ENCODE data around the gene KCNK15. TPM values are rescaled to one million over a fixed set of nuclear protein-coding genes. Genes with fewer than 3 reads are reported as not detected.

Gene KCNK15
- total RNA-seq, 2 donors from 2014 or later = 1.8 to 3.3 TPM

GRCh38 chr20:44770484-44771171 is 25.0 kb downstream of the KCNK15 start:
- no peak for ATAC-seq

GRCh38 chr20:44771172-44771535 is 25.5 kb downstream of the KCNK15 start:
- Histone ChIP-seq H3K27ac (no peak overlapping the region), H3K9me3 (no peaks in the 10 kb centered on the region), H3K4me3 (no peak overlapping the region), H3K36me3 (replicated peaks in 1 of 2; ENCODE audit: insufficient read depth in 1 of 2, low read depth in 2 of 2) (no peaks in the 10 kb centered on the region), H3K4me1 (no peaks in the 10 kb centered on the region), H3K27me3 (no peaks in the 10 kb centered on the region)
- intact Hi-C loops (cut with DNase I) = no loop called here
- WGBS, 2 donors = 73 to 81% methylated on average over 5 to 8 of the region's 8 CpGs
- ATAC-seq (no peak), DNase-seq (no peak)
- no peak for TF ChIP-seq POLR2A (IDR thresholded peaks at IDR 0.05)
- TF ChIP-seq, protein P1, sequence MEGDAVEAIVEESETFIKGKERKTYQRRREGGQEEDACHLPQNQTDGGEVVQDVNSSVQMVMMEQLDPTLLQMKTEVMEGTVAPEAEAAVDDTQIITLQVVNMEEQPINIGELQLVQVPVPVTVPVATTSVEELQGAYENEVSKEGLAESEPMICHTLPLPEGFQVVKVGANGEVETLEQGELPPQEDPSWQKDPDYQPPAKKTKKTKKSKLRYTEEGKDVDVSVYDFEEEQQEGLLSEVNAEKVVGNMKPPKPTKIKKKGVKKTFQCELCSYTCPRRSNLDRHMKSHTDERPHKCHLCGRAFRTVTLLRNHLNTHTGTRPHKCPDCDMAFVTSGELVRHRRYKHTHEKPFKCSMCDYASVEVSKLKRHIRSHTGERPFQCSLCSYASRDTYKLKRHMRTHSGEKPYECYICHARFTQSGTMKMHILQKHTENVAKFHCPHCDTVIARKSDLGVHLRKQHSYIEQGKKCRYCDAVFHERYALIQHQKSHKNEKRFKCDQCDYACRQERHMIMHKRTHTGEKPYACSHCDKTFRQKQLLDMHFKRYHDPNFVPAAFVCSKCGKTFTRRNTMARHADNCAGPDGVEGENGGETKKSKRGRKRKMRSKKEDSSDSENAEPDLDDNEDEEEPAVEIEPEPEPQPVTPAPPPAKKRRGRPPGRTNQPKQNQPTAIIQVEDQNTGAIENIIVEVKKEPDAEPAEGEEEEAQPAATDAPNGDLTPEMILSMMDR (IDR thresholded peaks at IDR 0.05) = no peak

More at GRCh38 chr20:44770484-44771171, 25.0 kb downstream of the KCNK15 start:
- H3K36me3 ChIP-seq (replicated peaks in 1 of 2; ENCODE audit: insufficient read depth in 1 of 2, low read depth in 2 of 2) = no peaks in the 10 kb centered on the region
- H3K27ac ChIP-seq = no peak overlapping the region
- 57 to 69% methylated on average over 10 to 11 of the region's 11 CpGs for WGBS, 2 donors
- no peaks in the 10 kb centered on the region for H3K4me1 ChIP-seq
- H3K9me3 ChIP-seq = no peaks in the 10 kb centered on the region
- no peaks in the 10 kb centered on the region for H3K27me3 ChIP-seq
- TF ChIP-seq, protein P1 (IDR thresholded peaks at IDR 0.05) = no peak
- no peak for TF ChIP-seq POLR2A (IDR thresholded peaks at IDR 0.05)
- DNase-seq = no peak
- no peak overlapping the region for H3K4me3 ChIP-seq
- intact Hi-C loops (cut with DNase I) = no loop called here

- 40 to 42% methylated on average over 8 of the region's 8 CpGs for WGBS, 2 donors
Measured at GRCh38 chr20:44772636-44773035, 27.0 kb downstream of the KCNK15 start.

GRCh38 chr20:44773070-44773829 is 27.6 kb downstream of the KCNK15 start:
- no peak for TF ChIP-seq POLR2A (IDR thresholded peaks at IDR 0.05)
- TF ChIP-seq, protein P1 (IDR thresholded peaks at IDR 0.05) = no peak
- no peak for DNase-seq

More at GRCh38 chr20:44772636-44773035, 27.0 kb downstream of the KCNK15 start:
- TF ChIP-seq POLR2A (IDR thresholded peaks at IDR 0.05) = no peak
- H3K9me3 ChIP-seq = no peaks in the 10 kb centered on the region
- H3K27ac ChIP-seq = no peak overlapping the region
- no peak overlapping the region for H3K4me3 ChIP-seq
- intact Hi-C loops (cut with DNase I) = no loop called here
- no peaks in the 10 kb centered on the region for H3K27me3 ChIP-seq
- no peaks in the 10 kb centered on the region for H3K4me1 ChIP-seq
- DNase-seq (no peak), ATAC-seq (no peak)
- H3K36me3 ChIP-seq (replicated peaks in 1 of 2; ENCODE audit: insufficient read depth in 1 of 2, low read depth in 2 of 2) = no peaks in the 10 kb centered on the region

DNA sequence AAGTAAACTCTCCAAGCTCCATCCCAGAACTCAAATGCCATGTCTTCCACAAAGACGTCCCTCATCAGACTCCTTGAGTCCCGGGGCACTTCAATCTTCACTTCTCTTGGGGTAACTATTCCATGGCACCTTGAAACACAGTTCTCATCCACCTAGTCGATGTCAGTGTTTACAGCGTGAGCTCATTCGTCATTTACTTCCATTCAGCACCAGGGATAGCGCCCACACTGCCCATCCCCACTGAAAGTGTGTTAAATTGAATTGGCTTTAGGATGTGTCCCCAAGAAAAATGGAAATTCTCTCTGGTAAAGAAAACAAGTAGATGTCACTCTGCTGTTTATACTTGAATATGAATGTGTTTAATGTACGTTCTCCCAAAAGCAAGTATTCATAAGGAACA is 31.3 kb downstream of the KCNK15 start:
- Histone ChIP-seq H3K4me1 (no peaks in the 10 kb centered on the region), H3K27ac (no peak overlapping the region), H3K9me3 (no peaks in the 10 kb centered on the region), H3K27me3 (no peaks in the 10 kb centered on the region), H3K4me3 (no peak overlapping the region), H3K36me3 (replicated peaks in 1 of 2; ENCODE audit: insufficient read depth in 1 of 2, low read depth in 2 of 2) (no peaks in the 10 kb centered on the region)
- no peak for ATAC-seq
- WGBS, 2 donors = 15 to 21% methylated on average over 7 of the region's 7 CpGs
- DNase-seq = no peak
- intact Hi-C loops (cut with DNase I) = no loop called here
- TF ChIP-seq POLR2A (IDR thresholded peaks at IDR 0.05) = no peak
- TF ChIP-seq, protein P1 (IDR thresholded peaks at IDR 0.05) = no peak

More at GRCh38 chr20:44773070-44773829, 27.6 kb downstream of the KCNK15 start:
- H3K27me3 ChIP-seq = no peaks in the 10 kb centered on the region
- H3K4me1 ChIP-seq = no peaks in the 10 kb centered on the region
- no peak overlapping the region for H3K4me3 ChIP-seq
- 27 to 30% methylated on average over 10 of the region's 10 CpGs for WGBS, 2 donors
- no peak overlapping the region for H3K27ac ChIP-seq
- ATAC-seq = no peak
- H3K9me3 ChIP-seq = no peaks in the 10 kb centered on the region
- intact Hi-C loops (cut with DNase I) = no loop called here
- no peaks in the 10 kb centered on the region for H3K36me3 ChIP-seq (replicated peaks in 1 of 2; ENCODE audit: insufficient read depth in 1 of 2, low read depth in 2 of 2)
